Caki2 (cell line): ENCODE results near the gene NANOGP8. TPM values are rescaled to one million over a fixed set of nuclear protein-coding genes. Genes with fewer than 3 reads are reported as not detected.
"Not testable (repeated sequence)": the region's sequence is repeated elsewhere in the genome, so short reads cannot be mapped to it uniquely, and the experiment has no call there.

ENCODE experiments used
- DNase-seq: peaks from one replicate; pipeline ENCODE4 v3.0.0-alpha.2; 2015; ENCODE audit warnings: low read depth
- in situ Hi-C: cut with HindIII; loops from 2 replicates; pipeline ENCODE4 v1.10.0; 2016; ENCODE audit warnings: low sequenced_read_pairs, low pct_unique_long_range_greater_than_20kb, mixed read lengths
- total RNA-seq: library from RNA; depleted of rRNA; stranded (reverse); fragments of >200 nt; shearing (Covaris generic); gene quantifications from 2 replicates; pipeline ENCODE4 v1.2.3, GENCODE V29; 2014; ENCODE audit warnings: low replicate concordance; rRNA removed

The NANOGP8 gene, protein sequence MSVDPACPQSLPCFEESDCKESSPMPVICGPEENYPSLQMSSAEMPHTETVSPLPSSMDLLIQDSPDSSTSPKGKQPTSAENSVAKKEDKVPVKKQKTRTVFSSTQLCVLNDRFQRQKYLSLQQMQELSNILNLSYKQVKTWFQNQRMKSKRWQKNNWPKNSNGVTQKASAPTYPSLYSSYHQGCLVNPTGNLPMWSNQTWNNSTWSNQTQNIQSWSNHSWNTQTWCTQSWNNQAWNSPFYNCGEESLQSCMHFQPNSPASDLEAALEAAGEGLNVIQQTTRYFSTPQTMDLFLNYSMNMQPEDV
- total RNA-seq = not detected in 2 replicates

DNA sequence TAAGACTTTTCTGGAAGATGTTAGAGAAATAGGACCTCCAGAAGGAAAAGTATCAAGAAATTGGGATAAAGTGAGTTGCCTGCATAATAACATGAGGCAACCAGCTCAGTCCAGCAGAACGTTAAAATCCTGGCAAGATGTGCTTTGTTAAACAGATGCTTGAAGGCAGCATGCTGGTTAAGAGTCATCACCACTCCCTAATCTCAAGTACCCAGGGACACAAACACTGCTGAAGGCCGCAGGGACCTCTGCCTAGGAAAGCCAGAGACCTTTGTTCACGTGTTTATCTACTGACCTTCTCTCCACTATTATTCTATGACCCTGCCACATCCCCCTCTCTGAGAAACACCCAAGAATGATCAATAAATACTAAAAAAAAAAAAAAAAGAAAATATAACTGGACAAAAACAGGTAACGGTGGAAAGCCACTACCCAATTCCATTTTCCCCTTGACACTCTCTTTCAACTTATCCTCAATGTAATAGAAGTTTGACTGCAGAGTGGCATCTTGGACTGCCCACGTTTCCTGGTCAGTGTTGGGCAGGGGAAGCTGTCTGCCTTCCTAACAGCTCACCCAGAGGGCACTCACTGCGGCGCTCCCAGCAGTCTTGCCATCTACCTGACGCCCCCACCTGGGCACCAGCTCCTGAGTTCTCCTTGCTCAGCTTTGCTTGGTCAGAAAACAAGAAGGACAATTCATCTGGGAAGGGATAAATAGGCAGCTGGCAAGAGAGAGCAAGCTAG, at the start of gene NANOGP8:
NANOGP8 (minus strand) TSS at position 120 of the 744 bp plus-strand sequence. CDS start 185 bp downstream, outside the sequence.
- in situ Hi-C loops, DNase-seq: not testable (repeated sequence)

DNA sequence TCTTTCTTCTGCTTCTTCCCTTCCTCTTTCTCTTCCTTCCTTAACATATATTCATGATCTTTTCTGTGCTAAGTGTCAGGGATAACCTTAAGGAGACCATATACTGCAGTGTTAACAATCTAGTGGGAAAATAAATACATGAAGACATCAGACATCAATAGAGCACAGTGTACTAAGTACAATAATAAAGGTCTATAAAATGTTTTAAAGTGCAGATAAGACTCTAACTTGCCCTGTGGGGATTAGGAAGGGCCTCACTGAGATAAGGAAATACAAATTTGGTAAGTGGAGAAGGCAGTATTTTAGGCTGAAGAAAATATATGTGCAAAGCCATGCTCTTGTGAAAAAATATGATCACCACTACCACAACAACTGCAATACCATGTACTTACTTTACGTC, 49.2 kb upstream of the NANOGP8 start:
- DNase-seq = no peak
- in situ Hi-C loops = no loop called here

DNA sequence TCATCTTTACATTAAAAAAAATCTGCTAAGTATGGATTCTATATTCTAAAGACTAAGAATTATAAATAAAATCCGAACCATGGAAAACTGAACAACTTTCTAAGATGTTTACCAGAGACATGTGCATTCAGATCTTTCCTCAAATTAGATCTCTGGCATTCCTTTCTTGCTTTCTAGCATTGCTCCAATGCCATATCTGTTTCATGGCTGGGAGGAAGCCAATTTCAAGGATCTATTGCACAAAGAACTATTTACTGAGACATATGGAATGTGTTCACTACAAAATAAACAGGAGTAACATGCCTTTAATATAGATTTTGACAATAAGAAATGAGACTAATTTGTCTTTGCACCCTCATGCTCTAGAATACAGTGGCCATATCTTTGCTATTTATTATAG, 45.1 kb upstream of the NANOGP8 start:
- no peak for DNase-seq
- in situ Hi-C loops = no loop called here

DNA sequence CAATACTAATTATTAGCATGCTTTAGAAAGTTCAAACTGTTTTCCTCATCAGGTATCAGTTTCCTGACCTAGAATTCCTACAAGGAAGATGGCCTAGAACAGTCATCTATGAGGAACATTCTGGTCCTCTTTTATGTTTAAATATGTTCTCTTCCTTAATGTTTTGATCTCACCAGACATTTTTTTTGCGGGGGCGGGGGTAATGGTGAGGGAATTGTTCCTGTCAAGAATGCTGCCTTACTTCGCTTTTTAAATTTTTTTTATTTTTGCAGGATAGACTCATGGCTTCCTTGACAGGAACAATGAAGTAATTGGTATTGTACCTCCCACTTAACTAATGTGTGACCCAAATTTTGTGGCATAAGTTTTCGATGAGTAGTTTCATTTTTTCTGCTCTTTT, 44.3 kb upstream of the NANOGP8 start:
- no peak for DNase-seq
- in situ Hi-C loops = no loop called here

DNA sequence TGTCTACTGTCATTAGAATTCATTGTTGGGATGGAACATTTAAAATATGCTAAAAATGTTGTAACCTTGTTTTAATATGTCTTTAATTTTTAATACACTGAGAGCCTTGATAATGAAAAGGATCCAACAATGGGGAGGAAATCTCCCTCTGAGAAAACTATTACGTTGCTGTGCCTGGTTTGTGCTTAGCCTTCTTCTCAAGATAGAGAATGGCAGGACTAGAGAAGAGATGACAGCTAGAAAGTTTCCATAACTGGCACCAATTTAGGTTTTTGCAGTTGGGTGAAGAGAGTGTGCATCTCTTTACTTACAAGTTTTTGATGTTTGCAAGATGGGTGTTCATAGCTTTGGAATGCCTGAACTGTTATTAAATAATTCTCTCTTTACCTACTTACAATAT, 42.6 kb upstream of the NANOGP8 start:
- no peak for DNase-seq
- in situ Hi-C loops = no loop called here

DNA sequence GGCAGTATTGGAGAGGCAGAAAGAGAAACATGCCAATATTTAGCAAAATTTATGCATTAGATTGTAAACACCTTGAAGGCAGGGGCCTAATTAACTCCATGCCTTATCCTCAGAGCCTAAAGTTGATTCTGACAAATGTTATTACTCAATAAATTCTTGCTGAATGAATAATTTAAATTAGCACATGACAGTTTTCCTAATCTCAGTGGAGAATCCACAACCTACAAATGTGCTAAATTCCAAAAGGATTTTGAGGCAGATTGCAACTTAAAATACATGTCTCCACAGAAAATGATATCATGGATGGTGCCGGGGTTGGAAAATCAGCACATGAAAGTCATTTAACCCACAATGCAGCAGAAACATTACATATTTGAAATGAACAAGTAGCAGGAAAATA, 41.1 kb upstream of the NANOGP8 start:
- in situ Hi-C loops = no loop called here

DNA sequence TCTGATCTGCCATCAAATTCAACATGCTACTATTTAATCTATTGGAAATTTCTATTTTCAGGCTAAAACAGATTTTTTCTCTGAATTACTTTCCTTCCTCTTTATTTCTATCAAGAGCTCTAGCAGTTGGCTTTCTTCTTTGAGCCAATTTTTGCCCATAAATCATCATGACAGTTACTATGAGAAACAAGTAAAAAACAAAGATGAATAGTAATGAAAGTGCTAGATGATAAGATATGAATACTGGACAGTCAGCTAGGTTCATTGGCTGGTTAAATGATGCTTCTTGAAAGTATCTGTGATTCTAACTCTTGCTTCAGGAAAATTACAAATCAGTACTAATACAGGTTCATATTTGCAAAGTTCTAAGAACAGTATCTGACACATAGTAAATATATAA, 38.6 kb upstream of the NANOGP8 start:
- in situ Hi-C loops = no loop called here
- no peak for DNase-seq

More for the DNA sequence above, 41.1 kb upstream of the NANOGP8 start:
- DNase-seq = no peak

DNA sequence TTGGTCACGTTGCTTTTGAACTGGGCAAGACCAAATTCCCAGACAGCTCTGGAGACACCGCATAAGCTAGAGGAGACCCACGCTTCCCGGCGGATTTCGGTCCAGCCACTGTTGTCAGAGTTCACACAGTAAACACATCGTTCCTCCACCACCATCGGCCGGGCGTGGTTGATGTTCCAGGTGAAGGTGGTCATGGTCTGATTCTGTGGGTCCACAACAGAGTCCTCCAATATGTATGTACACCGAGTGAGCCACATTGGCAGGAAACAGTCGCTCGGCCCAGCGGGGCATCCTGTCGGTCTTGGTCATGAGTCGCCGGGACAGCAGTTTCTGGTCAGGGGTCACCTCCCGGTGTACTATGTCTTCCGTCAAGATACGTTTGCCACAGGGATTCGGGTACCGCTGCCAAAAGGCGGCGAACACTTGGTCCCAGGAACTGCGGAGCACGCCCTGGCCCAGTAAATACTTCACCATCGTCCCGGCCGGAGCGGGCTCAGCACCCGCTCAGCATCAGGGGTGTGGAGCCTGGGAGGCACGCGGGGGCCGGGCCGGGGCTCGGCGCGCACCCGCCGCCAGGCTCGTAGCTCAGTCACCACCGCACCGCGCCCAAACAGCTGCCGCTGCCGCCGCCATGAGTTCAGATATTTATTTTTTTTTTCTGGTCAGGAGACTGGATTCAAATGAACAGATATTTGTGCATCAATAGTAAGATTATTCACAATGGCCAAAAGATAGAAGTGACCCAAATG, 36.7 kb upstream of the NANOGP8 start:
- DNase-seq = no peak
- in situ Hi-C loops = no loop called here

DNA sequence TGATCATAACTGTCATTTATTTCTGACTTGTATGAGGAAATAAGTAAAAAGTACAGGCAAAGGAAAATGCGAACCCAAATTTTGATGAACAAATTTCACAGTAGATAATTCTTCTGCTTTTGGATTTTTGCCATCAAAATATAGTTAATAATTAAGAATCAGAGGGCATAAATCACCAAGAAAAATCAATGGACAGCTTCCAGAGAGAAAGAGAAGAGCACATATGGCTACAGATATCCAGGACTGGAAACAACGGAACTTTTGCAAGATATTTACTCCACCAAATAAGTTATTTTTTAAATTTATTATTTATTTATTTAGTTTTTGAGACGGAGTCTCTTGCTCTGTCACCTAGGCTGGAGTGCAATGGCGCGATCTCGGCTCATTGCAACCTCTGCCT, 35.1 kb upstream of the NANOGP8 start:
- in situ Hi-C loops = no loop called here
- no peak for DNase-seq

DNA sequence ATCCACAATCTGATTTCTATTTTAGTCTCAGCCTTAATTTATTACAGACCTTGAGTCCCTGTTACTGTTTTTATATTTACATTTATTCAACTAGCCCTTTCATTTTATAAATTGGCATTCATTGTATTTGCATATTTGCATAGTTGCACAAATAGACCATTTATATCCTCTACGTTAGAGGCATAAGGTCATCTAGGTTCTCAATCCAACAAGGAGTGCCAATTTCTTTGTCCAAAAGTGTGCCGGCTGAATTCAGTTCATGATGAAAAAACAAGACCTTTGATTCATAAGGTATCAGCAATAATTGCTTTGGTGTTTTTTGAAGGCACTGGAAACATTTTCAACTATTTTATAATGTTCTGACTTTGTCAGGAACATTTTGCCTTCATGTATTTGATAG, 33.9 kb upstream of the NANOGP8 start:
- DNase-seq = no peak
- in situ Hi-C loops = no loop called here

DNA sequence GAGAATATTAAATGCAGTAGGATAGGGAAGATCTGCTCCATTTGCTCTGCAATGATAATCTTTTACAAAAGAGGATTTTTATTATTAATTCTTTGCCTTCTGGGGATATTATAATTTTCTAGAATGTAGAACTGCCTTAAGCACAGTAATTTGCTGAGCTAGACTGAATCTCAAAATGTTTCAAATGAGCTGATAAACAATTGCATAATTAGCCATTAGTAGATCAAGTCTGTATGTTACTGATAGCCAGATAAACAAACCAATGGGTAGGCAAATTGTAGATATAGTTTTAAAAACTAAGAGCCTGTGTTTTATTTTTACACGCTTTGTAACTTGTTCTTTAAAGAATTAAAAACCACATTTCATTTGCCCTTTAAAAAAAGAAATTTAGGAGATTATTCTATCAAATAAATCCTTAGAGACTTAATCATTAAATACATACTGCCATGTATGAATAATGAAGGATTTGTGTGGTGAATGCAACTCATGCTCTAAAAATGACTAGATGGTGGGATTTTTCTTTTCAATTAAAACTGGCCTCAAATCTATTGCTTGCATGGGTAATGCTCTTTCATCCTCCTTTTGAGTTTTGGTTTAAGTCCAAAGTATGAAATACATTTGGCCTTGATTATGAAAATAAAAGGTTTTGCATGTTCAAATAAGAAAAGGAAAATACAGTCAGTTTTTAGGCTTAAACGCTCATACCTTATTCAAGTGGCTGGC, 32.6 kb upstream of the NANOGP8 start:
- no peak for DNase-seq

DNA sequence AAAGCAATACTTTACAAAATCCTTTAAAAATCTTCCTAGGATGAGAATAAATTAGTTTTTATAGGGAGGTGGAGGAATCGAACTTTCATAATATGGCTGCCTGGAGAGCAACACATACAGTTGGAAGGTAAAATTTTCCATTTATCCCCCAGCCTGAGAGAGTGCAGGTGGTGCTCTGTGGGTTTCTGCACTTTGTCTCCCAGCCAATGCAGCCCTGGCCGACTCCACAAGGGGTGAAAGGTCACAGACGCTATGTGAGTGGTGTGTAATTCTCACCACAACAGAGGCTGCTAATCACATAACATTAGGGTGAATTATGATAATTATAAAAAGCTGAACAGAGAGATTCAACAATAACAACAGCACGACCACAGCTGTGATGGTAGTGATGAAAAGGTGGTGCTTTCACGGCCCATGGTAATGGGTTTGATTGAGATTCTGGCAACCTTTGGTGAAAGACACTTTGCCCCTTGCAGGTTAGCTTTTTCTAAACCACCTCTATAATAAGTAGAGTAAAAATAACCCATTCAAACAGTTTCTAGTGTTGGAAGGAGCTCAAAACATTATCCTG, 30.1 kb upstream of the NANOGP8 start:
- no peak for DNase-seq

More for the DNA sequence above, 32.6 kb upstream of the NANOGP8 start:
- in situ Hi-C loops = no loop called here

DNA sequence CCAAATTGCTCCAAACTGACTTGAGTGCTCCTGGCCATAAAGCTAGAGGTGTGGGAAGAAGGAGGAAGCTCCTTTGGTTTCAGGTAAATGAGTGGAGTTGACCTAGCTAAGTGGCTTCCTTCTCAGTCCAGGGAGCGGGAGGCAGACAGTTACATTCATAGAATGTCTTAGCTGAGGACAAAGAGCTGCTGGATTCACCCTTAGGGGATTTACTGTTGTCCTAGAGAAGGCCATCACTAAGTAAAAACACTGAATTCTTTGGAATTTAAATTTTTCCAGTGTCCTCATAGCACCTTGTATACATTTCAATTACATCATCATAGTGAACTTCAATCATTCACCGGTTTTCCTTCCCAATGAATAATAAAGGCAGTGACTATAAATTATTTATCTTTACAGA, 27.3 kb upstream of the NANOGP8 start:
- in situ Hi-C loops = no loop called here
- no peak for DNase-seq

More for the DNA sequence above, 30.1 kb upstream of the NANOGP8 start:
- in situ Hi-C loops = no loop called here

DNA sequence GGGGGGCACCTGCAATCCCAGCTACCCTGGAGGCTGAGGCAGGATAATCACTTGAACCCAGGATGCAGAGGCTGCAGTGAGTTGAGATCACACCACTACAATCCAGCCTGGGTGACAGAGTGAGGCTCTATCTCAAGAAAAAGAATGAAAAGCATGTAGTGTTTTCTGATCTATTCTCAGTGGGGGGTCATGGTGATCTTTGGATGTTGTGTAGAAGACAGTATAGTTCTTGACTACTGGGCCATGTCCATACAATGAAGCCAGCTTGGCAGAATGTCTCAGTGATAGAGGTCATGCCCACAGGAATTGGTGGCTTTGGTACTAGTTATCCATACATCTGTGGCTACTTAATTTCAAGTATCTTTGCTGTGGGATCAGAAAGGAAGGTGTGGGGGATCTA, 26.8 kb upstream of the NANOGP8 start:
- in situ Hi-C loops = no loop called here

DNA sequence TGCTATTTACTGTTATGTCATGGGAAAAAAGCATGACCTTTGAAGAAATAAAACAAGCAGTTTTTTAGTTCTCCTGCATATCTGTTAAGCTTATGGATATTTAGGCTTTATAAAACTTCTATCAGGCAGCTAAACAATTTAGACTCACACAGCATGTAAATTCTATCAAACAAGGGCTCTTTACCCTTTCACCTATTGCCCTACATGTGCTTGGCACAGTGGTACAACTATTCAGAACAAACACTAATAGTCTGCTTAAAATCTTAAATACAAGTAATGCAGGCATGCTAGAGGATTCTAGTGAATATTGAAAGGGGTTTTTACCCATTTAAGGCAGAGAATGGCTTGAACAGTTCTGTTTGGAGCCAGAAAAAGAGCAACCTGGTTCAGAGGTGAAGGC, 23.4 kb upstream of the NANOGP8 start:
- in situ Hi-C loops = no loop called here
- no peak for DNase-seq

More for the DNA sequence above, 26.8 kb upstream of the NANOGP8 start:
- DNase-seq = no peak

DNA sequence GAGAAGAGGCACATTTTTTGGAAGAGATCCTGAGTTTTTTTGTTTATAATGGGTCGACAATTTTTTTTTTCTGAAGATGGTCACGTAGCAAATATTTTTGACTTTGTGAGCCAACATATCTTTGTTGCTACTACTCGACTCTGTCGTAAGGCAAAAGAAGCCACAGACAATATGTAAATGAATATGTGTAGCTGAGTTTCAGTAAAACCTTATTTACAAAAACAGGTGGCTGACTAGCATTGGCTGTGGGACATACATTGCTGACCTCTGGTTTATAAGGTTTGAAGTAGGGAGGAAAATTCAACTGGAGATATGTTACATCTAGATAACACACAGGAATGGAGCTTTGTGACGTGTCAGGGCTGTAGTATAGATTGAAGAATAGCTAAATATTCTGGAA, 22.5 kb upstream of the NANOGP8 start:
- DNase-seq = no peak
- in situ Hi-C loops = no loop called here

DNA sequence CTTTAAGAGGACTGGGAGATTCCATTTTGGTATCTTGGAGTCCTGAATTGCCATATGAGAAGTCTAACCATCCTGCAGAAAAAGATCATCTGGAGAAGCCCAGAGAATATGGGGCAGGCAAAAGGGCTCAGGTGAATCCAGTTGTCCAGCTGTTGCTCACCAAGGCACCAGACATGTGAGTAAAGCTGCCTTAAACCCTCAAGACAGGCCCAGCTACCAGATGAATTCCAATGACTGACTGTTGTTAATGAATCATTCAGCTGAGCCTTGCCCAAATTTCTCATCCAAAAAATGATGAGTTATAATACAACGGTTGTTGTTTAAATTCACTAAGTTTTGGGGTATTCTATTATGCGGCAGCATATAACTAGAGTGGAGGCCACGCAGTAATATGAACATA, 22.0 kb upstream of the NANOGP8 start:
- in situ Hi-C loops = no loop called here
- DNase-seq = no peak

DNA sequence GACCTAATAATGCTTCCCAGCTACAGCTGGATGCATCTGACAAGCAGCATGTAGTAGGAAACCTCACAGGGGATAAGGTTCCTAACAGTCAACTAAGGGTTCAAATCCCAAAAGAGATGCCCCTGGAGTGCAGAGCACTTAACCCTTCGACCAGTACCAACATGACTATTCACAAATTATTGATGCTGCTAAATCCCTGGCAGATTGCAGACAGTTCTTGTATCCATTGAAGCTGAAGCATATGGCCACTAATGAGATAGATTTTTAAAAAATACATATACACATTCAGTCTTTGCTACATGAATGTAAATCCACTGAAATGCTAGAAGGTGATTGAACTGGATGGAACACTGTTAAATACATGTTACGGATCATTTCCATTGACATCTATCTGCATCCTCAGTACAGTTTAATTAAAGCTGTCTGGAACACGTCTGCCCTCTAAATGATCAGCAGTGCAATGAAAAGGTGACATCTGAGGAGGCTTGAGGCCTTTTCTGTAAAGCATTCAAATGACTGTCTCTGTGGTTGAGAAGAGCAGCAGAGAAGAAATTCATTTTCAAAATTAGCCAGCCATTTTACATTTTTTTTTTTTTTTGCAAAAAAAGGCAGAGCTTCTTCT, 19.5 kb upstream of the NANOGP8 start:
- DNase-seq = no peak
- in situ Hi-C loops = no loop called here
